Dermis microvascular lymphatic vessel endothelial cell (primary cell): ENCODE results near the gene DHRS7C. TPM values are rescaled to one million over a fixed set of nuclear protein-coding genes. Genes with fewer than 3 reads are reported as not detected.

Experiments used
- DNase-seq, 2 donors: peaks; one replicate each; pipeline versions ENCODE4 v3.0.0 to v3.0.0-alpha.2; 2010; ENCODE audit warnings: low read depth in 2 of 2
- total RNA-seq: library from RNA; depleted of rRNA; stranded (reverse); fragments of >200 nt; gene quantifications from 2 replicates; pipeline ENCODE4 v1.2.1, GENCODE V29; 2014

DHRS7C gene, protein sequence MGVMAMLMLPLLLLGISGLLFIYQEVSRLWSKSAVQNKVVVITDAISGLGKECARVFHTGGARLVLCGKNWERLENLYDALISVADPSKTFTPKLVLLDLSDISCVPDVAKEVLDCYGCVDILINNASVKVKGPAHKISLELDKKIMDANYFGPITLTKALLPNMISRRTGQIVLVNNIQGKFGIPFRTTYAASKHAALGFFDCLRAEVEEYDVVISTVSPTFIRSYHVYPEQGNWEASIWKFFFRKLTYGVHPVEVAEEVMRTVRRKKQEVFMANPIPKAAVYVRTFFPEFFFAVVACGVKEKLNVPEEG
- total RNA-seq, result not detected in 2 replicates

DNA sequence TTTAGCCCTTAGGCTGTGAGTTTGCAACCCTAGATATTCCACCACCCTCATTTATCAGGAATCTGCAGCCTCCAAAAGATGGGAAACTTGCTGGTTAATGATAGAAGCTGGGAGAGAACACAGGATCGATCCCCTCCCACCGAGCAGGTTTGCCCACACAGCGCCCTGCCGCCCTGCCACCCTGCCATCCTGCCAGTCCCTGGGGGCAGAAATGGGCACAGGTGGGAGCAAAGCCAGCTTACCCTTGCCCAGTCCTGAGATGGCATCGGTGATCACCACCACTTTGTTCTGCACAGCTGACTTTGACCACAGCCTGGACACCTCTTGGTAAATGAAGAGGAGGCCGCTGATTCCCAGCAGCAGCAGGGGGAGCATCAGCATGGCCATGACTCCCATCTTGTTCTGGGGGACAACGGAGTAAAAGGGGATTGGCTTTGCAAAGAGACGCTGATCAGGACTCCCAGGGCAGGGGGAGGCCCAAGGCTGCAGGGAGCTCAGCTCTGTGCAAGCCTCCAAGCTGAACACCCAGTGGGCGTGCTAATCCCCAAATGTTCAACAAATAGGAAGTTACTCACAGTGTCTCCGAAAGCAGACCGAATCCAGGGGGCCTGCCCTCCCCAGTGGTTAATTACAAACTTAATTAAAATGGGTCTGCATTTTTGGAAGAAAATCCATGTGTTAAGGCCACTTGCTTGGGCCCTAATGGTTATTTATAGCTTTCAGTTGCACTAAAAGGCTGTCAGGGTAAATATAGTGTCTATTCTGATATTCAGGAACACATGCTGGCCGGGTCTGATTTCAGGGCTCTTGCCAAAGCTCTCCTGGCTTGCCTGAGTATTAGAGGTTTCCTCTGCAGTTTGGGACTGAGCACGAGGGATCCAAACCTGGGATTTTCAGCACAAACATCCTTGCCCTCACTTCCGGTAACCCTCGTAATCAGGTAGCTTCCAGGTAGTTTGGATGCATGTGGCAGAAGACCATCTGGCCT lies at the start of gene DHRS7C:
DHRS7C (minus strand) TSS at position 704 of the 988 bp plus-strand sequence; CDS start at position 396, 308 bp downstream.
- DNase-seq, result no peak

DNA sequence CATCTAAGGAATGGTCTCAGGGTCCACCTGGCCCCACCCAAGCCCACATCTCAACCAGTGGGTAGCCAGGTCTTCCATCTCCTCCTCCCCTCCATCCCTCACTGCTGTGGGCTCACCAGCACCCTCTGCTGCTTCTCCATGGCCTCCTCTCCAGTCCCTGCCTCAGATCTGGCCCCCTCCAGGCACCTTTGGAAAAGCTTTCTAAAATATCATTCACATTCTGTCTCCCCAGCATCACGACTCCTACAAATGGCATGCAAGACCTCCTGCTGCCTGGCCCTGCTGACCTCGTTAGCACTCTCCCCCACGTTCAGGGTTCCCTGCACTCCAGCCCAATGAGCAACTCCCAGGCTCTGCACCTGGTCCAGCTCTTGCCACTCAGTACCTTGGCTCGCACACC lies 48.0 kb upstream of the DHRS7C start:
- DNase-seq, result no peak

- no peak for DNase-seq
These were observed 46.4 kb upstream of the DHRS7C start for GRCh38 chr17:9837551-9838471.

DNA sequence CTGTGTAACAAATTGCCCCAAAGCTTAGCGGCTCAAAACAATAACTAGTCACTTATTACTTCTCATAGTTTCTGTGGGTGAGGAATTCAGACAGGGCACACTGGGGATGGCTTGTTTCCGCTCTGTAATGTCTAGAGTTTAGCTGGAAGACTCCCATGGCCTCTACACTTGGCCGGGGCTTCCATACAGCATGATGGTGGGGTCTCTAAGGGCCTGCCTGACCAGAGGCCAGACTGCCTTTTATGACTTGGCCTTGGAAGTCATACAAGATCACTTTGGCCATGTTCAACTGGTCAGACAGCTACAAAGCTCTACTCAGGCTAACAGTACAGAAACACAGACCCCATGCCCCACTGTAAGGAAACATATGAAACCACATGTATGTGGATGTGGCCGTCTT lies 42.5 kb upstream of the DHRS7C start:
- DNase-seq, result no peak

GRCh38 chr17:9830711-9831110 lies 39.3 kb upstream of the DHRS7C start:
- no peak for DNase-seq

DNA sequence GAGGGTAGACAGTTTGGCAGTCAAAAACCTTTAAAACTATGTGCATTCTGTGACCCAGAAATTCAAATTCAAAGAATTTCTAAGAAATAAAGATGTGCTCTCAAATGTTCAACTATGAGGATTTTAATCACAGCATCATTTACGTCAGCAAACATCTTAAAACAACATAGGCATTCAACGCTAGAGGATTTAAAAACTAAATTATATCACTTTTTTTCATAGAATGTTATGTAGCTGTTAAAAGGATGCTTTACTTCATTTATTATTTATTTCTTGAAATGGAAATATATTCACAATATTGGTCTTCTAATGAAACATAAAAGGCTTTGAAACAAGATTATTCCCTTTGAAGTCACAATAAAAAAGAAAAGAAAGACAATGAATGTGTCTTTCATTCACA lies 38.0 kb upstream of the DHRS7C start:
- no peak for DNase-seq

GRCh38 chr17:9828296-9829295 lies 37.2 kb upstream of the DHRS7C start:
- no peak for DNase-seq

DNA sequence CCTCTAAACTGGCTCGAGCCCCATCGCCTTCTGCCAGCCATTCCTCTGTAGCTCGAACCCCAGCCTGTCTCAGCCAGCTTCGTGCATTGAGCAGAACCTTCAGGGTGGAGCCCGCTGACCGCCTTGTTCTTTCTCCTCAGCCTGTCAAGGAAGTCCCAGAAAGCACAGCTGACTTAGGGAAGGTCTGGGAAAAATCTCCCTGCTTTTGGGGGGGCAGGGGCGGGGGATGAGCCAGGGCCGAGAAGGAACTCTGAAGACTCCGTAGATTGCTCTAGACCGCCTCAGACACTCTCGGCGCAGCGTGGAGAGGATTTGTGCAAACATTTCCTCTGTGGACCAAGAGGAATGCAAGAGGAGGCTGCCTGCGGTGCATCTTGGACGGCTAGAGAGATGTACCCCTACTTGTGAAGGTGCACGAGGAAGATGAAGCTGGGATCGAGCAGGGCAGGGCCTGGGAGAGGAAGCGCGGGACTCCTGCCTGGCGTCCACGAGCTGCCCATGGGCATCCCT lies 34.3 kb upstream of the DHRS7C start, which contains the start of gene GLP2R:
GLP2R (plus strand) TSS at position 284 of the 510 bp plus-strand sequence; CDS start at position 424, 140 bp downstream.
- DNase-seq, result no peak

DNA sequence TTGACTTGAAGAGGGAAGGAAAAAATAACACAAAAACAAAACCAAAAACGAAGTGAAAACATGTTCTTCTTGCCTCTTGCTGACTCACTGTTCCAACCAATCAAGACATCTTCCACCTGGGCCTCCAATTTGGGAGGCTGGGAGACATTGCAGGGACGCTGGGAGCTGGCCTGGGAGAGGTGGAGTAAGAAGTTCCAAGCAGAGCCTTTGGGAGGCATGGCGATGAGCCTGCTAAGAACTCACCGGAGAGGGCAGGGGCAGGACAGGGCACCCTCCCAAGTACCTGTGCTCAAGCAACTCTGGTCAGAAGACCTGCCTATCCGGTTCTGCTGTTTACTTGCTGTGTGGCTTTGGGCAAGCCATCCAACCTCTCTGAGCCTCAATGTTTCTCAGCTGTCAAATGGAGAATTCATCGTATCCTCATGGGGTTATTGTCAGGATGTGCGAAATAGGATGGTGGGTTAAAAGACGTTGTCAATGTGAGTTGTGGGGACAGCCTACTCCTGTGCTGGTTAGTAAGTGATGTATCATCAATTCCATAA lies 33.5 kb upstream of the DHRS7C start:
- no peak for DNase-seq

GRCh38 chr17:9824094-9824493 lies 32.7 kb upstream of the DHRS7C start:
- DNase-seq, result no peak

DNA sequence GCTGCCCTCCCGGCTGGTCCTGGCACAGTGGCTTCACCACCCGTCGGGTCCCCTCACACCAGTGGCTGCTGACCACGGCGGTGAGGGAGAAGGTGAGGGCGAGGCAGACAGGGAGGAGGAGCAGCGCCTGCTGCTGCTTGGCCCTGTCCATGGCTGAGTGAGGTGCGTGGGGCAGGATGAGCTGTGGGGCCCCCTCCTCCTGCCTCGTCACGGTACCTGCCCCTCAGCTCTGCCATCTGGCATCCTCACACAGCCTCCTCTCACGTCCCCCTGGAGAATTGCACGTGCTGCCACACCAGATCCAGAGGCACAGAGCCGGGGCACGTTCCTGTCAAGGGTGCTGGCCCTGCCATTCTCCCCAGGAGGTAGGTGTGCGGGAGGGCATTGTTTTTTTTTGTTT lies 30.5 kb upstream of the DHRS7C start, which contains the start of gene GSG1L2:
GSG1L2 (minus strand) TSS at position 159 of the 400 bp plus-strand sequence; CDS start at position 151, 8 bp downstream.
- no peak for DNase-seq

DNA sequence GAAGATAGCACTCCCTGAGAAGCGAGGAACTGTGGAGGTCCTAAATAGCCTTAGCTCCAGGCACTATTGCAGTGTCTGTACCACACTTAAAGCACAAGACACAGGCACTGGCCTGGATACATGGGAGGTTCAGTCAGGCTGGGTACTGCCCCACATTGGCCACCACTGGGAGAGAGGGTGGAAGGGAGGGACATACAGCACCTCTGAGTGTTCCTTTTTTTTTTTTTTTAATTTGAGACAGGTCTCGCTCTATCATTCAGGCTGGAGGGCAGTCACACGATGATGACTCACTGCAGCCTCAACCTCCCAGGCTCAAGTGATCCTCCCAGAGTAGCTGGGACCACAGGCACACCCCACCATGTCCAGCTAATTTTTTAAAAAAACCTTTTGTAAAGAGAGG lies 29.1 kb upstream of the DHRS7C start:
- DNase-seq, result no peak

DNA sequence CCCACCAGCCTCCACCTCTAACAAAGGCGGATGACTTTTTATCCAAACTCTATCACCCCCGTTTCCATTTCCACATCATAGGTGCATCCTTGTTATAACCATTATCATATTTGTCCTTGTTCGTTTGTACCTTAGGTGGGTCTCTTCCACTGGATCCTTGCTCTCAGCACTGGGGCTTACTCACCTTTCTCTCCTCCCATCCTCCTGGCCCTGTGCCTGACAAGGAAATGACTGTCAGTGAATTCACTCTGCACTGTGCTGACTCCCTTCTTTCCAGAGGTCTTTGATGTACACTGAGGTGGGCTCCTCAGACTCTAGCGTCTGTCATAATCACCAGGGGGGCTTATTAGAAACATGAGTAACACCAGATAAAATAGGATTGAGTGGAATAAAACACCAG lies 27.4 kb upstream of the DHRS7C start:
- DNase-seq, result no peak

DNA sequence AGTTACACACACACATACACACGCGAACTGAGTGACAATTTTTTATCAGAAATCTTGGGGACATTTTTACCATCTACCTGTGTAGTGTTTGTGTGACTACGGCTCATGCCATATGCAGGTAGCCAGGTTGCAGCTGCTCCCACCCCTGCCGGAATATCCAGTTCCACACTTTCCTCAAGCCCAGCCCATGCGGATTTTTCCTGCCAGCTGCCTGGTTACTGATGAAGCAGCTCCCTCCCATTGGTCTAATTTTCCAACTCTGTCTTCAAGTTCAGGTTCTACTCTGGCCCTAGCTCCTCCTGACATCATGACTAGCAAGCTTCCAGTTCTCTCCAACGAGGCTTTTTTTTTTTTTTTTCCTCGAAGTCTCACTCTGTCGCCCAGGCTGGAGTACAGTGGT lies 25.7 kb upstream of the DHRS7C start:
- no peak for DNase-seq

DNA sequence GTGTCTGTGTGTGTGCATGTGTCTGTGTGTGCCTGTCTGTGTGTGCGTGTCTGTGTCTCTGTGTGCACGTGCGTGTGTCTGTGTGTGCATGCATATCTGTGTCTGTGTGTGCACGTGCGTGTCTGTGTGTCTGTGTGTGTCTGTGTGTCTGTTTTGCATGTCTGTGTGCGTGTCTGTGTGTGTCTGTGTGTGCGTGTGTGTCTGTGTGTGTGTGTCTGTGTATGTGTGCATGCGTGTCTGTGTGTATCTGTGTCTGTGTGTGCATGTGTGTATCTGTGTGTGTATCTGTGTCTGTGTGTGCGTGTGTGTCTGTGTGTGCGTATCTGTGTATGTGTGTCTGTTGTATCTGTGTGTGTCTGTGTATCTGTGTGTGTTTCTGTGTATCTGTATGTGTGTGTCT lies 25.1 kb upstream of the DHRS7C start:
- DNase-seq, result no peak

DNA sequence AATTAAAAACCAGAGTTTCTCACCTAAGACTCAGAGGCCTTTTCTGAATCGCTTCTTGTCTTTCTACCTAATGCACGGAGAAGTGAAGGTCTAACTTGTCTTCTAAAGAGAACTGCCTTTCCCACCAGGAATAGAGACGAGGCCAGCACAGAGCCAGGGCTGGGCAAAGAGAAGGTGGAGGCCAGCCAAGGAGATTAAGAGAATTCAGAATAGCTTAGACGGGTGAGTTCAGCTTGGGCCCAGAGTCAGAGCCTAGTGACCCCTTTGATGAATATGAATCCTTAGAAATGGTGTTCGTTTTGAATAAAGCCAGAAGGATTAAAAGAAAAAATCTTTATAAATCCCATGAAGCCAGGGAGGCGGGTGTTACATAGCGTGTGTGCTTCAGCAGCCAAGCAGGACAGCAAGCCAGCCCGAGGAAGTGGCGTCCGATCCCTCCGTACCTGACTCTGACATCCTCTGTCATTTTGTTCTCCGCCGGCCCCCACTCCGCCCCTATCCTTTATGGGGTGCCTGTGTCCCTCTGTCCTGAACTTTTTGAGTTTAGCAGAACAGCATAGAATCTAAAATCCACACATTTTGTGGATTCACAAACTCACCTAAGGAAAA lies 23.0 kb upstream of the DHRS7C start:
- no peak for DNase-seq

- DNase-seq, result no peak
These were observed 21.8 kb upstream of the DHRS7C start for GRCh38 chr17:9813166-9813565.

DNA sequence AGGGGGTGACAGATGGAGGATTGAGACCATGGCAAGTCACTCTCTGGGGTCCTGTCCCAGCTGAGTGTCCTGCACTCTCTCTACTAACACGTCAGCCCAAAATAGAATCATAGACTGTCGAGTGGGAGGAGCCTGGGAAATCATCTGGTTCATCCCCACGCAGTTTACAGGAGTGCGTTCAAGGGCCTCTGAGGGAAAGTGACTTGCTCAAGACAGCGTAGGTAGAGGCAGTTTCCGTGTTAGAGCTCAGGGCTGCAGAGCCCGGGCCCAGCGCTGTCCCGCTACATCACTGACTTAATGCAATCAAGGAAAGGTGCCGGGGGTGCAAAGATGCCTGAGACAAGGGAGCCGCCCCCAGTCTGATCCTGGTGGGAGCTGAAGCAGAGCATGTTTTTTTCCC lies 20.1 kb upstream of the DHRS7C start:
- DNase-seq, result no peak

DNA sequence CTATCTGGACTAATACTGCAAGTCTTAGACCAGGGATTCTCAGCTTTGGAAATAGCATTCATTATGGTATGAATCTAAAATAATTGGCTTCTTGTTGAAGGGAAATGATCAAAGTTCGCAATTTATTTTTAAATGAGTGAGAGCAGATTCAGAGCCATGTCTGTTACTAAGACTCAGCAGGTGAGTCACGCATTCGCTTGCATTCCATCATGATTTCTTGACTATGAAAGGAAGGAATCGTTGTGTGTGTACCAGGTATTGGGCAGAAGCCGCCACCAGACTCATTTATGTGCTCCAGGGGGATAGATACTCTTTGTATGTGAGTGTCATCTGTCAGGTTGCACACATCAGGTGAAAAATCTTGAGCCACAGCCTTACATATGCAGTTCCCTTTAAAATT lies 19.7 kb upstream of the DHRS7C start:
- no peak for DNase-seq
